ENCODE measurements around the gene SLC35F3.
"Not testable (repeated sequence)": the region's sequence is repeated elsewhere in the genome, so short reads cannot be mapped to it uniquely, and the experiment has no call there.

Gene SLC35F3

GRCh38 chr1:234231061-234231892 lies 326.8 kb downstream of the SLC35F3 start:
- no peak for DNase-seq

- no peak for DNase-seq
These were observed 327.4 kb downstream of the SLC35F3 start for GRCh38 chr1:234231893-234232276.

GRCh38 chr1:234234199-234234598 lies 329.7 kb downstream of the SLC35F3 start:
- DNase-seq: no peak

- DNase-seq: no peak
These were observed 331.0 kb downstream of the SLC35F3 start for GRCh38 chr1:234235434-234235881.

GRCh38 chr1:234237393-234237792 lies 332.9 kb downstream of the SLC35F3 start:
- DNase-seq: no peak

- no peak for DNase-seq
These were observed 333.6 kb downstream of the SLC35F3 start for GRCh38 chr1:234238060-234238459.

- no peak for DNase-seq
These were observed 335.0 kb downstream of the SLC35F3 start for GRCh38 chr1:234239515-234239914.

- DNase-seq: no peak
These were observed 335.5 kb downstream of the SLC35F3 start for GRCh38 chr1:234239936-234240335.

GRCh38 chr1:234240680-234241079 lies 336.2 kb downstream of the SLC35F3 start:
- DNase-seq: no peak

GRCh38 chr1:234241941-234242490 lies 337.5 kb downstream of the SLC35F3 start:
- no peak for DNase-seq

- no peak for DNase-seq
These were observed 339.2 kb downstream of the SLC35F3 start for GRCh38 chr1:234243521-234244260.

- no peak for DNase-seq
These were observed 340.0 kb downstream of the SLC35F3 start for GRCh38 chr1:234244482-234244881.

GRCh38 chr1:234246638-234247116 lies 342.2 kb downstream of the SLC35F3 start:
- no peak for DNase-seq

GRCh38 chr1:234247746-234248145 lies 343.3 kb downstream of the SLC35F3 start:
- not testable (repeated sequence) for DNase-seq

GRCh38 chr1:234250747-234251146 lies 346.3 kb downstream of the SLC35F3 start:
- no peak for DNase-seq

- no peak for DNase-seq
These were observed 349.3 kb downstream of the SLC35F3 start for GRCh38 chr1:234253732-234254131.

- DNase-seq: no peak
These were observed 351.9 kb downstream of the SLC35F3 start for GRCh38 chr1:234256359-234256758.

GRCh38 chr1:234258071-234258470 lies 353.6 kb downstream of the SLC35F3 start:
- DNase-seq: no peak

GRCh38 chr1:234260578-234260977 lies 356.1 kb downstream of the SLC35F3 start:
- DNase-seq: no peak

GRCh38 chr1:234261545-234261944 lies 357.1 kb downstream of the SLC35F3 start:
- DNase-seq: no peak

- DNase-seq: no peak
These were observed 357.7 kb downstream of the SLC35F3 start for GRCh38 chr1:234262007-234262753.

GRCh38 chr1:234262754-234263105 lies 358.3 kb downstream of the SLC35F3 start:
- no peak for DNase-seq

- no peak for DNase-seq
These were observed 360.4 kb downstream of the SLC35F3 start for GRCh38 chr1:234264832-234265231.
